DMS153 (cell line): ENCODE results near the gene TASP1.

Source experiments
- DNase-seq: peaks from one replicate; lab custom pipeline; 2025; lab: John Stamatoyannopoulos, UW

TASP1 gene

DNA sequence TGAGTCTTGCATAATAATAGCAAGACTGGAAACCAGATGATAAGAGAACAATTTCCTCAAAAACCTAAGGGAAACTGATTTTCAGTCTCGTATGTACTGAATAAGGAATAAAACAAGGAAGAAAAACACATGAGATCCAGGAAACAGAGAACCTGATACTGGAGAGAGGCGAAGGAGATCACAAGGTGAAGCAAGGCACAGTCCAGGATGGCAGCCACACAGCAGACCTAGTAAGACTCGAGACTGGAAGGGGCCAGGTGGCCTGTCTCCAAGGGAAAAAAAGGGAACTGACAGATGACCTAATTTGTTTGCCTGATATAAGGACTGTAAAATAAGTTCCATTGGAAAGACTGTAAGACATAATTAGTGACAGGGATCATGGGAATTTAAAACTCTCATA lies 71.1 kb downstream of the TASP1 start:
- no peak for DNase-seq

DNA sequence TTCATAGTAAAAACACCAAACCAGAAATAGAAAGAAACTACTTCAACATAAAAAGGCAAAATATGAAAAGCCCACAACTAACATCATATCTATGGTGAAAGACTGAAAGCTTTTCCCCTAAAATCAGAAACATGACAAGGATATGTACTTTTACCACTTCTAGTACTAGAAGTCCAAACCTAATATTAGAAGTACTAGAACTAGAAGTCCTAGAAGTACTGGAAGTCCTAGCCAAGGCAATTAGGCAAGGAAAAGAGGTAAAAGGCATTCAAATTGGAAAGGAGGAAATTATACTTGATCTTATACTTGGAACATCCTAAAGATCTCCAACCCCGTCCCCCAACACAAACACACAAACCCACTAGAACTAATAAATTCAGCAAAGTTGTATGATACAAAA lies 74.9 kb downstream of the TASP1 start:
- DNase-seq, result no peak

DNA sequence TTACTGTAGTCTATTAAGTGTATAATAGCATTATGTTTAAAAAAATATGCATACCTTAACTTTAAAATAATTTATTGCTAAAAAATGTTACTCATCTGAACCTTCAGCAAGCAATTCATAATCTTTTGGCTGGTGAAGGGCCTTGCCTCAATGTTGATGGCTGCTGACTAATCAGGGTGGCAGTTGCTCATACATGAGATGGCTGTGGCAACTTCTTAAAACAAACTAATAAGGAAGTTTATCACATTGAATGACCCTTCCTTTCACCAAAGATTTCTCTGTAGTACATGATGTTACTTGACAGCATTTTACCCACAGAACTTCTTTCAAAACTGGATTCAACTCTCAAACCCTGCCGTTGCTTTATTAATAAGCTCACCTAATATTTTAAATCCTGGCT lies 84.0 kb downstream of the TASP1 start:
- DNase-seq, result no peak

DNA sequence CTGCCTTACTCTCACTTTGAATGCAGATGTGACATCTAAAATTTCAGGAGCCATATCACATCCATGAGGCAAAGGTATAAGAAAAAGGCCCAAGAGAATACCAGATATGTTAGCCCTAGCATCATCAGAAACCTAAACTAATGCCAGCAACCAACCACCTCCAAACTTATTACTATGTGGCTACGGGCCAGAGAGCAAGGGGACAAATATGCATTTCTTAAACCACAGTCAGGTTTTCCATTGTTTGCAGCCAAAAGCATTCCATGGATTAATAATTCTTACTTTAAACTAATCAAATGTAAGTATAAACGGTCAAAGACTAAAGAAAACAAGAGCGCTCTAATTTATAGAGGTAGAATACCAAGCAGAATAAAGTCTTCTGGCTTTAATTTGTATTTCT lies 84.7 kb downstream of the TASP1 start:
- DNase-seq, result no peak

DNA sequence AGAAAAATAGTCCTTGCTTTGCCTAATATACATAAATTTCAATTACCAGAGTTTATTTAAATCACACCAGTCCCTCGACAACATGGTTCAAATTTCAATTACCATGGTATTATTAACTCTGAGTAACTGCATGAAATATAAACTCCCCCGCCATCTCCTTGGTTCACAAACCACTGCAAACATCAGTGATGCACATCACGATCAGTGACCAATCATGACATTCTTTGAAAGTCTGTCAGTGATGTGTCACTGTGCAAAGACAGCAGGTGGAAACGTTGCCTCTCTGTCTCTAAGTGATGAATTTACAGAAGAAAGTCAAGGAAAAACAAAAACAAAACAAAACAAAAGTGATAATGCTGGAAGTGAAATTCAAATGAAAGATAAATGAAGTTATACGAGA lies 86.7 kb downstream of the TASP1 start:
- no peak for DNase-seq

DNA sequence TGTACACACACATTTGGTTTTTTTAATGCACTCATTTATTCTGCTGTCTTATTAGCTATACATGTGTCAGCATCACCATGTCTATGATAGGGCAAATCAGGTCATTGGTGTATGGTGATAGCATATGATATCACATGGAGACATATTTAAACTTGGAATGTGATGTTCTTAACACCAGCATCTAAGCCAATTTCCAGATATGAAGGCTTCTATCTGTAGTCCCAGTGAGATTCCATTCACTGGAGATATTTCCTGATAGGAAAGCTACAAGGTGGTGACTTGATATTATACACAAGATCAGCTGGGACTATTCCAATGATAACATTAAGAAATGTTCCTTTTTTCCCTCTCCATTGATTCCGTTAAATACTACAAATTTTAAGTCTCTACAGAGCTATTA lies 89.3 kb downstream of the TASP1 start:
- DNase-seq, result no peak

DNA sequence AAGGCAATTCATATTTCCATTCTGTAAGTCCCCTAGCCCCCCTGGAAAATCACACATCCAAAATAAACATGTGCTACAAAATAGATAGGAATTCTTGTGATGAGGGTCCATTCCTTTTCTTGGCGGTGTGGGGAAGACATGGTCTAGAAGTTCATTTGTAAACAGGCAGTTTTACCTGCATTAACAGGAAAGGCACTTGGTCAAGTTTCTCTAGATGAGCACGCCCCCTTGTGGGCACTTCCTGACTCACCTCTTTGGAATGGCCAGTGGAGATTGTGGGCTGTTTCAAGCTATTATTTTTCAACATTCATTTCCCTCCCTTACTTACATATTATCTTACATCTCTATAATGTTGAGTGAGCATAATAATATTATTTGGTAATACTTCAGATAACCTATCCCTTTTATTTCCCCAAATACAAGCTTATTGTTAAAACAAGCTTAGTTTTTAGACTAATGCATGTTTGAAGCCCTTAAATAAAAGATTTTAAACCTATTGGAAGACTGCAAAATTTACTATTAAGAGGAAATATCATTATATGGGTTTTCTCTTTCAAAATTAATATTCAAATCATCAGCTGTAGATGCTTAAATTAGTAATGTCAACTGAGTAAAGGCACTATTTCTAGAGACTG lies 92.1 kb downstream of the TASP1 start:
- peak; percentile 41 for DNase-seq

DNA sequence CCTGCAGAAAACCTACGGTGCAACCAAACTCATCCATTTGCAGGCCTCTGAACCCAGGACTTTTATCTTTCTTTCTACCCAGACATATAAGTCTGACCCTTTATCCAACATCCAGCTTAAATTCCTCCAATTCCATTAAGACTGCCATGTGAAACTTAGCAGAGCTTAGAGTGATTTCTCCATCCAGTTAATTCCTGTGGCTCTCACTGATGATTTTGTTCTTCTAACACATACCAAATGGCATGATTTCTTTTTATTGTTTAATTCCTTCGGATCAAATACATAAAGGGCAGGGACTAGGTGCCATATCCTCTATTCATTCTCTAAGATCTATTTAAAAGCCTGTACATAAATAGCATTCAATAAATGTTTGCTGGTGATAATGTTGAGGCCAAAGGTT lies 92.9 kb downstream of the TASP1 start:
- no peak for DNase-seq

DNA sequence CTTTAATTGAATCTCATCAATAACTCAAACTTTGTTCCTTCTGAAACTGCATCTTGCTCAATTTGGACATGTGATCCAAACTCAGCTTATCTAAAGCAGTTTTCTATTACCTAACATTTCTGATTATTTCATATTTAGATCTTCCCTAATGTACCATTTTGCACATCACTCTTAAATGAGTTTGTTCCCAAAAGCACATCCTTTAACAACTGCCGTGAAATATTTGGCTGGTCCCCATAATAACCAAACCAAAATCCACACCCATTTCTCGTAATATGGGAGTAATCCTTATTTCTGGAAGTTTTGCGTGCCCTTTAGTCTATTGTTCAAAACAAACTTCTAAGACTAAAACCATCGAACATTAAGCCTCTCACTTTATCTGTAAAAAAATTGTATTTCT lies 94.9 kb downstream of the TASP1 start:
- DNase-seq, result no peak

DNA sequence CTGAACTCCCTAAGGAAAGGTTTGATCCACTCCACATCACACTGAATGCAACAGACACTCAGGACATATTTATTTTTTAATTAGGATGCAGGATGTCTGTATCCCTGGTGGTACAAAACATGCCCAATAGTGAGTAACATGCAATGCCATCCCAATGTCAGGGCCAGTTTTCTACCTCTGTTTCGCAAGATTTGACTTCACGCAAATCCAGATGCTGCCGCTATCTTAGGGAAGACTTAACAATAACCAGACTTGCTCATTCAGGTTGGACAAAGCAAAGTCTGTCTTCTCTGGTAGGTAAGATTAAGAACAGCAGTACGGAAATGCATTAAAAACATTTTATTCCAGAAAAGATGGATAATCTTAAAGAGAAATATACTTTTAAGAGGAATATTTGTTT lies 103.1 kb downstream of the TASP1 start:
- DNase-seq, result no peak

DNA sequence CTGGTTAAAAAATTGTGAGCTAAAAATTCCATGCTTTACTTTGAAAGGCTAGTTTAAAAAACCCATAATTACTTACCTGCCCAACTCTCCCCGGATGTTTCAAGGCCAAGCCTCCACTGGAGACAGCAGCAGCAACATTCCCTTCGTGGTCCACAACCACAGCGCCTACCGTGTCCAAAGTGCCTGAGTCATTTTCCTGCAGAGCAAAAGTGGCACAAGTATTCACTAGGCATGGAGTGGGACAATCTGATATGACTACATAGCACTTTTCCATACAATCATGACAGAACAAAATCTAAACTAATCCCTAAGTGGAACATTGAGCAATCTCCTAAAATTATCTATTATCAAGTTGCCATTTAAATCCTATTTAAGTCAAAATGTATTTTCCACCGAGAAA lies 104.8 kb downstream of the TASP1 start:
- no peak for DNase-seq

DNA sequence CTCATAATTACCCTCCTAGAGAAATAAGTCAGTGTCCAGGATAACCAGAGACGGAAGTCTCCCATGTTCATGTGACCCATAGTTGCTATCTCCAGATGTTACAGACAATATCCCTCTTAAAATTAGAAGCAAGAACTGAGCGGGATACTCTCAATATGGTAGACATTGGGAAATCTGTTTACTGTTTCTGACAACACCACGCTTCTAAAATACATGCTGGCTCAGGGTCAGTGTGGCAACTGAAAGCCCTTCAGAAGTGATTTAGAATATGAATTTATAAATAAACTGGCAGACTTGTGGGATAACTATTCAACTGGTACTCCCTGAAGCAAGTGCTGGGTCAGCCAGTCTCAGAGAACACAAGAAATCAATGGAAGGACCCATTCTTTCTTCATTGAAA lies 108.6 kb downstream of the TASP1 start:
- DNase-seq, result no peak

DNA sequence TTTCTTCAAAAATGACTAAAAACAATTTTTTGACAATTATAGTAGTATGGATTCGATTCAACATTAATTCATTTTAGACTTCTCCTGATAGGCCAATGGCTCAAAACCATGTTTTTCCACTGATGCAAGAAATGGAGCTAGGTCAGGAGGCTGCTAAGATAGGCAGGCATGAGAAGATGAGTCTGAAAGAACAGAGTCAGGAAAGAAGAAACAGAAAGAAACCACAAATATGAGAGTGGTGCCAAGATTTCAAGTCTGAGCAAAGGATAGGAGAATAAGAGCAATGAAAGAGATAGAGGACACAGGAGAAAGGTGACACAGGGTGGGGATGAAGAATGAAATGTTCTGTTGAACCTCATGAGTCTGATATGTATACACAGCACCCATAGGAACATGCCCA lies 112.2 kb downstream of the TASP1 start:
- DNase-seq, result no peak

DNA sequence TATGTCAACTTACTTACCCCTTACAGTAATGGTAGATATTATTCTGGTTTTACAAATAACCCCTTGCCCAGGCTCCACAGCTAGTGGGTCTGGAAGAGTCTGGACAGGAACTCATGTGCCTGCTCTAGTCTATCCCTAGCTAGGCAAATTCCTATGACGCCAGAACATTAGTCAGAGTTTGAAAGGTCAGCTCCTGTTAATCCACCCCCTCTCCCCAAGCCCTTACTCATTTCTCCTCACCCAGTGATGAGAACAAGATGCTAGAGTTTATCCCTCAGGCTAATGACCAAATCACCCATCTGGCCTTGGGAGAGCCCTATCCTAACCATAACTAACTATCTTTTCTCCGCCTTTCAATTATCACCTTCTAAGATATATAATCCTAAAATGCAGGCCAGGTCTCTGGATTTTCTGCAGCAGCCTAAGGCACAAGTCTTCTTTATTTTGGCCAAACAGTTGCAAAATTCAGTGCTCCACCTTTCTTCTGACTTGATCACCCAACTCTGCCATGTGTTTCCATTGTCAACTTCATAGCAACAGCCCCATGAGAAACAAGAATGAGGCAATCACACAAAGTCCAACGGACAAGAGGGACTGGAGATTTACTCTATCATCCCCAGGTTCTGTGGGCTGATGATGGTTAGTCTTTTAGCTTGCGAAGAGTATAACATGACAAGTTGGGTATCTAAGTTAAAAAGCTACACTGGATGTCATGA lies 113.3 kb downstream of the TASP1 start:
- DNase-seq, result no peak

DNA sequence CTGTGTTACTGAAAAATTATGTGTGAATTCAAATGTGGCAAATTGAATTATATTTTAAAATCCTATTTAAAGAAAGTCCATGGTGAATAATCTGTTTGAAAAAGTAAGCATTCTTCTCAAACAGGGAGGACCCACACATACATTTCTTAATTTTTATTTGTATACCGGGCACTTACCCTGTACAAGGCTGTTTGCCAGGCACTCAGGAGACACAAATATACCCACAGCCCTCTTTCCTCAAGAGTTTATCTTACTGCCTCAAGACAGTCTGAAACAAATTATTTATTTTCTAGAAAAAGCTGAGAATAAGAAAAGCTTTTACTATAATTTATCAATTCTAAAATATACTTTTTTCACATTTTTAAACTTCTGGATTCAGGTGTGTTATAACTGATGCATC lies 114.4 kb downstream of the TASP1 start:
- DNase-seq, result no peak

DNA sequence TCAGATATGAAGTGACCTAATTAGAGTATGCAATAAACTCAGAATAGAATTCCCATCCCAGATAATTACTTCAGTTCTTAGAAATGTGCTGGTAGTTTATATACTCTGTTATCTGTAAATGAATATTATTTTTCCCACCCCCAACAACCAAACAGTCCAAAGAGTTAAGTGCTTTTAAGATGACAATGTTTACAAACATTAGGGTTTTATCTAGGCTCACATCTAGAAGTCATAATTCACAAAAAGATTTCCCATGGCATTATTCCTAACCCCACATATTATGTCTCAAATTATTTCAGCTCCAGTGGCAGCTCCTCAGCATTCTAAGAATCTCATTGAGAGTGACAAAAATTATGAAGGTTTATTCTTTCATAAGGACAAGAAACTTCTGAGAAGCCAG lies 120.9 kb downstream of the TASP1 start:
- DNase-seq, result no peak

DNA sequence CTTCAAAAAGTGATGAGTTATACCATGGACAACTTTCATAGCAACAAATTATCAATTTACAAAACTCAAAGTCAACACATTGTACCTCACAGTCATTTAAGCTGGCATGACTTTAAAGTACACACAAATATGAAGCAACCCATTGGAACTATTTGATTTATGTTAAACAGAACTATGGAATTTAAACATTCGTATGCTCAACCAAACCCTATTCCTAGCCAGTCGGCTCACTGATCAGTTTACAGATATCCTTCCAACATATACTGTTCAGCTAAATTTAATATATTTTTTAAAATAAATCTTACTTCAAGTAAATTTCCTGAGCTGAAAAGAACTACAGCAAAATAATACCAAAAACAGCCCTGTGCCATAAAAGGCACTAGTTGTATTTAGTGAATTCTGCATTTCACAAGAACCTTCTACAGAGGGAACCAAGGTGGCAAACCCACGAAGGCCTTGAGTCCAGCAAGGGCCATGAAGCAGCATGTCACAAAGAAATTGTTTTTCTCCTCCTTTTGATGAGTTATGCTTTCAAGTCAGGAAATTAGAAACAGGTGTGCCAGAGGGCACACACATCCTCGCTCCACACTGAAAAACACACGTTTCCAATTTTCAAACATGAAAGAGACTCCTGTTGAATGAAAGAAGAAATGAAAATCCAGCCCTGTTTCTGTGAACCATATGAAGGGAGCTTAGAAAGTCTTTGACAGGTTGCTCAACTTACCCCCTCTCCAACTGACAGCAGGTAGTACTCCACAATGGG lies 122.8 kb downstream of the TASP1 start:
- DNase-seq, result no peak

DNA sequence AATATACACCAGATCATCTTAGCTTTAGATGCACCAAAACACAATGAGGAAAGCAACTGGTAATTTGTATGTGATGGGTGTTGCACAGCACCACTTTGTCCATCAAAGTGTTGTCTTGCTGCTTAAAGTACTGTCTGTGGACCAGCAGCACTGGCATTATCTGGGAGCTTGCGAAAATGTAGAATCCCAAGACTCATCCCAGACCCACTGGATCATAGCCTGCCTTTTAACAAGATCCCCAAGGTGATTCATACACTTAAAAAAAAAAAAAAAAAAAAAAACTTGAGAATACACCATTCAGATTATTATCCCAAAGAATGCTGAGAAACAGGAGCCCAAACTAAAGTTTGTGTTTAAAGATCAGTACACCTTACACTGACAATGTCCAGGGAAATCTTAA lies 123.4 kb downstream of the TASP1 start:
- no peak for DNase-seq

DNA sequence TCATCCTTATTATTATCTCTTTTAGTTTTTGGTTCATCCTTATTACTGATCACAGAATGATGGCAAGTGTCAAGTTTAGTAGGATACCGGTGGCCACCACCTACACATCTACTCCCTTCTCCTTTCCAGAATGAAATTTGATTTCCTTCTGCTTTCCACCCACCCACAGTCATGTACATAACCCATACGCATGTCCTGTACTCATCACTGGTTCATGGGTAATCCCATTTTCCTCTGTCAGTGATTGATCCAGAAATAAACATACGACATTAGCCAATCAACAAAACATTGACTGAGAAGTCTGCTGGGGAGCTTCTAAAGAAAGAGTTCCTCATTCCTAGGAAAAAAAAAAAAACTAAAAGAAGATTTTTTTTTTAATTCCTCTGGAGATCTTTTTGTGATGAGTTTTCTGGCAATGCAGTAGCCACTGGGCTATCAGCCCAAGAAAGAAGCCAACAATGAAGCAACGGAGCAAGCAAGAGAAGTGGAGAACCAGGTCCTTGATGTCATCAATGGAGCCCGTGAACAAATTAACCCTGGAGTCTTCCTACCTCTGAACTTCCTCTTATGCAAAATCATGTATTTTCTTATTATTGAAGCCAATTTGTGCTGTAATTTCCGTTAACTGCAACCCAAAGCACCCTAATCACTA lies 127.8 kb downstream of the TASP1 start:
- DNase-seq, result no peak

DNA sequence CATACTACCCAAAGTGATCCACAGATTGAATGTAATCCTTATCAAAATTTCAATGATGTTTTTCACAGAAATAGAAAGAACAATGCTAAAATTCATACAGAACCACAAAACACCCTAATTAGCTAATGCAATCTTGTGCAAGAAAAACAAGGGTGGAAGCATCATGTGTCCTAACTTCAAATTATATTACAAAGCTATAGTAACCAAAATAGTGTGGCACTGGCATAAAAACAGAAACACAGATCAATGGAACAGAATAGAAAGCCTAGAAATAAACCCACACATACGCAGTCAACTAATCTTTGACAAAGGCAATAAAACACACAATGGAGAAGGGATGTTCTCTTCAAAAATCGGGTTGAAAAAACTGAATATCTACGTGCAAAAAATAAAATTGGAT lies 131.1 kb downstream of the TASP1 start:
- no peak for DNase-seq

DNA sequence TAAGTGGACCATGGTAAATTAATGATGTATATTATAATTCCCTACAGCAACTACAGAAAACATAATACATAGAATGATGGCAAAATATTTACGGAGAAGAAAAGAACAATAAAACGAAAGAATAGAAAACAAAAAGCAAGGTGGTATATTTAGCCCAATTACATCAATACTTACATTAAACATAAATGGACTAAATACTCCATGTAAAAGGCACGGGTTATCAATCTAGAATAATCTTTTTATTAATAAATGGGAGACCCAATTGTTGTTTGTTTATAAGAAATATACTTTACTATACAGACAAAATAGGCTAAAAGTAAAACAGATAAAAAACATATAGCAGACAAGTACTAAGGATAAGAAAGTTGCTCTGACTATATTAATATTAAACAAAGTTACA lies 137.2 kb downstream of the TASP1 start:
- no peak for DNase-seq

DNA sequence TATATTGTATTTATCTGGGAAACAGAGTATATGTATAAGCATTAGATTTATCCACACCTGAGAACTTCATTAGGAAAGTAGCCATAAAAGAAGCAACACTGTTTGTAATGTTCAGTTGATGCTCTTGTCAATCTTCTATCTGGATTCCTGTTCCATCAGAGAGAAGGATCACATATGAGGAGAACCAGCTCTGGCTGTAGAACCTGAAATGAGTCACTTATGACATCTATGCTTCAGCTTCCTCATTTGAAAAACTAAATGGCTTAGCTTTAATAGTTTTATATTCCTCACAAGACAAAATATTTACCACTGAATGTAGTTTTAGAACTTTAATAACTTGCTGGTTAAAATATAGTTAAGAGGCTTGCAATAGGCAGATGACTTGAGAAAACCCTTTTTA lies 144.7 kb downstream of the TASP1 start:
- no peak for DNase-seq

DNA sequence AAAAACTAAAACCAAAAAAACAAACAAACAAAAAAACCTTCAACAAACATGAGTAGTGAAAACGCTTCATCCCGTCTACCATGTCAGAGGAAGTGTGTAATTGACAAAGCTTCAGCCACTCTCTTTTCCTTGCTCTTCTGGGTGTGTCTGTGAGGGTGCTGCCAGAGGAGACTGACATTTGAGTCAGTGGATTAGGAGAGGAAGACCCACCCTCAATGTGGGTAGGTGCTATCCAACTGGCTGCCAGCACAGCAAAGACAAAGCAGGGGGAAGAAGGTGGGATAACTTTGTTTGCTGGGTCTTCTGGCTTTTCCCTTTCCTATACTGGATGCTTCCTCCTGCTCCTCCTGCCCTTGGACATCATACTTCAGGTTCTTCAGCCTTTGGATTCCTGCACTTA lies 145.6 kb downstream of the TASP1 start:
- no peak for DNase-seq
